ENCODE measurements around the gene WHRN.

DNA sequence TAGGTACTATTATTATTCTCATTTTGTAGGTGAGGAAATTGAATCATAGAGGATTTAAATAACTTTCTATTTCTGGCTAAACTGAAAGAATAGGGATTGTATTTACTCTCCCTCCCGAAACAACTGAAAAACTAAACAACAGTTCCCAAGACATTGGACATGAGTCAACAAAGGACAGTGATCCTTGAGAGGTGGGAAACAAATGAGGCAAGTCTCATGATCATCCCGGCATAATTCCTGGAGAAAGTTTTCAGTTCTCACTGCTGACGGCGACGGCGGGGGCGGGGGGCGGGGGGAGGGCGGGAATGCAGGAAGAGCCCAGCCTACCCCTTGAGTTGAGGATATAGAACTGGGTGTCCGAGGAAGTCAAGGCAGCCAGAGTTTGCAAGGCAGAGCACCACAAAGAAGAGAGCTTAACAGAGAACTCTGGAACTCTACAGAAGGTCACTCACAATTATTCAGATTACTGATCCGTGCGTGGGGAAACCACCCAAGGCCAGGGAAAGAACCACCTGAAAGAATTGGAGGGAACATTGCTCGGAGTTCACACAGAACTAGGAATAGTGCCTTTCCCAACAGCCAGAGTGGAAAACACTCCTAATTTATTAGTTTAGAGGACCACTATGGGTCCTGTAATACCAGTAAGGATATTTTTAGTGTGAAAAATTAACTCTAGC lies 27.4 kb upstream of the WHRN start:
- no peak for TF ChIP-seq SAP30 (IDR thresholded peaks at IDR 0.05; ENCODE audit: borderline replicate concordance, insufficient read depth, low read depth, low read length, poor library complexity, severe bottlenecking)
- TF ChIP-seq ZSCAN29 (IDR thresholded peaks at IDR 0.05), result no peak
- TF ChIP-seq SMAD1 (IDR thresholded peaks at IDR 0.05; ENCODE audit: low read depth, low read length, partially characterized antibody), result no peak
- TF ChIP-seq, protein P1, sequence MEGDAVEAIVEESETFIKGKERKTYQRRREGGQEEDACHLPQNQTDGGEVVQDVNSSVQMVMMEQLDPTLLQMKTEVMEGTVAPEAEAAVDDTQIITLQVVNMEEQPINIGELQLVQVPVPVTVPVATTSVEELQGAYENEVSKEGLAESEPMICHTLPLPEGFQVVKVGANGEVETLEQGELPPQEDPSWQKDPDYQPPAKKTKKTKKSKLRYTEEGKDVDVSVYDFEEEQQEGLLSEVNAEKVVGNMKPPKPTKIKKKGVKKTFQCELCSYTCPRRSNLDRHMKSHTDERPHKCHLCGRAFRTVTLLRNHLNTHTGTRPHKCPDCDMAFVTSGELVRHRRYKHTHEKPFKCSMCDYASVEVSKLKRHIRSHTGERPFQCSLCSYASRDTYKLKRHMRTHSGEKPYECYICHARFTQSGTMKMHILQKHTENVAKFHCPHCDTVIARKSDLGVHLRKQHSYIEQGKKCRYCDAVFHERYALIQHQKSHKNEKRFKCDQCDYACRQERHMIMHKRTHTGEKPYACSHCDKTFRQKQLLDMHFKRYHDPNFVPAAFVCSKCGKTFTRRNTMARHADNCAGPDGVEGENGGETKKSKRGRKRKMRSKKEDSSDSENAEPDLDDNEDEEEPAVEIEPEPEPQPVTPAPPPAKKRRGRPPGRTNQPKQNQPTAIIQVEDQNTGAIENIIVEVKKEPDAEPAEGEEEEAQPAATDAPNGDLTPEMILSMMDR (IDR thresholded peaks at IDR 0.05 in 2 of 3, conservative IDR thresholded peaks at IDR 0.05 in 1 of 3; ENCODE audit: insufficient read depth in 2 of 3, low read depth in 1 of 3, low read length in 3 of 3), result no peak
- no peak for TF ChIP-seq POLR2A (conservative IDR thresholded peaks at IDR 0.05)
- TF ChIP-seq SOX6 (IDR thresholded peaks at IDR 0.05), result no peak
- TF ChIP-seq, protein P2, sequence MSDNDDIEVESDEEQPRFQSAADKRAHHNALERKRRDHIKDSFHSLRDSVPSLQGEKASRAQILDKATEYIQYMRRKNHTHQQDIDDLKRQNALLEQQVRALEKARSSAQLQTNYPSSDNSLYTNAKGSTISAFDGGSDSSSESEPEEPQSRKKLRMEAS (CRISPR knock-in tag; IDR thresholded peaks at IDR 0.05), result no peak
- no peak for TF ChIP-seq LCOR (CRISPR knock-in tag; IDR thresholded peaks at IDR 0.05)
- no peak for TF ChIP-seq EP300 (IDR thresholded peaks at IDR 0.05; ENCODE audit: low read length)
- TF ChIP-seq ZNF644 (tag; IDR thresholded peaks at IDR 0.05; ENCODE audit: low read depth), result no peak
- no peak for TF ChIP-seq NBN (IDR thresholded peaks at IDR 0.05; ENCODE audit: low read depth)
- no peak for TF ChIP-seq GABPB1 (CRISPR knock-in tag; IDR thresholded peaks at IDR 0.05)
- no peak for TF ChIP-seq ZNF124 (CRISPR knock-in tag; IDR thresholded peaks at IDR 0.05)

All from K562 (cell line).